OCI-LY3 (cell line): ENCODE results near the gene NOS2.
A peak's percentile ranks its signal among the peaks of the same experiment; 100 is the strongest.

Experiments
- H2AFZ ChIP-seq: fragments of 200-600, 300-600 bp; shearing (Covaris generic); 2 replicates; pipeline ENCODE4 v1.6.0; 2014; ENCODE audit warnings: antibody characterized with exemption, low read depth, low read length
- H3K27ac ChIP-seq: fragments of 200-600, 300-600 bp; sonication (generic); 2 replicates; pipeline ENCODE4 v1.5.1; 2014; ENCODE audit warnings: mild to moderate bottlenecking, low read length, moderate library complexity, mixed read lengths
- H3K27me3 ChIP-seq: fragments of 200-600, 300-600 bp; sonication (generic); 2 replicates; pipeline ENCODE4 v1.6.1; 2014; ENCODE audit warnings: low read depth, low read length, mixed read lengths
- H3K36me3 ChIP-seq: fragments of 200-600, 300-600 bp; sonication (generic); replicated peaks from 2 replicates; pipeline ENCODE3; 2014; ENCODE audit warnings: low read depth, low read length, mixed read lengths
- H3K4me1 ChIP-seq: fragments of 300-600, 200-600 bp; sonication (generic); 2 replicates; pipeline ENCODE4 v1.6.1; 2014; ENCODE audit warnings: low read length, mixed read lengths
- H3K4me2 ChIP-seq: fragments of 200-600, 300-600 bp; sonication (generic); 2 replicates; pipeline ENCODE4 v1.6.1; 2014; ENCODE audit warnings: low read length, mixed read lengths
- H3K4me3 ChIP-seq: fragments of 300-600, 200-600 bp; sonication (generic); 2 replicates; pipeline ENCODE4 v1.5.1; 2014; ENCODE audit warnings: antibody characterized with exemption, mild to moderate bottlenecking, low read length, moderate library complexity
- H3K79me2 ChIP-seq: fragments of 300-600, 200-600 bp; shearing (Covaris generic); 2 replicates; pipeline ENCODE4 v1.6.1; 2014; ENCODE audit warnings: mild to moderate bottlenecking, low read length, mixed read lengths
- H3K9ac ChIP-seq: fragments of 300-600, 200-600 bp; shearing (Covaris generic); 2 replicates; pipeline ENCODE4 v1.6.0; 2014; ENCODE audit warnings: mild to moderate bottlenecking, low read length, moderate library complexity
- H3K9me3 ChIP-seq: fragments of 200-600, 300-600 bp; shearing (Covaris generic); 2 replicates; pipeline ENCODE4 v1.6.1; 2014; ENCODE audit warnings: low read length, mixed read lengths; ENCODE audit not compliant: insufficient read depth
- H4K20me1 ChIP-seq: fragments of 200-600, 300-600 bp; sonication (generic); 2 replicates; pipeline ENCODE4 v1.6.1; 2016; ENCODE audit warnings: low read length, mixed read lengths; ENCODE audit not compliant: insufficient read depth
- CTCF ChIP-seq: fragments of 200-600, 300-600 bp; sonication (generic); IDR thresholded peaks from 2 replicates; pipeline ENCODE4 v1.5.1; 2014; ENCODE audit warnings: antibody characterized with exemption, low read length, low read depth
- EZH2phosphoT487 ChIP-seq: fragments of 200-600 bp; shearing (Covaris generic); IDR thresholded peaks from 2 replicates; pipeline ENCODE4 v1.6.1; 2018; ENCODE audit warnings: antibody characterized with exemption, mixed run types, low read depth

The NOS2 gene

GRCh38 chr17:27802962-27803680 is 2.8 kb upstream of the NOS2 start:
- Histone ChIP-seq H3K36me3 (no peaks in the 10 kb centered on the region), H3K4me3 (no peak overlapping the region), H3K79me2 (no peaks in the 10 kb centered on the region), H3K27me3 (no peaks in the 10 kb centered on the region), H4K20me1 (no peaks in the 10 kb centered on the region), H3K27ac (no peak overlapping the region), H3K9ac (no peak overlapping the region), H3K4me2 (no peak overlapping the region), H3K9me3 (no peaks in the 10 kb centered on the region), H3K4me1 (peaks cover 37% of the 10 kb centered on the region), H2AFZ (no peak overlapping the region)
- TF ChIP-seq CTCF (no peak), EZH2phosphoT487 (no peak)

- no peak overlapping the region for H3K4me2 ChIP-seq
- H3K79me2 ChIP-seq = no peaks in the 10 kb centered on the region
- no peak overlapping the region for H2AFZ ChIP-seq
- H3K9me3 ChIP-seq = no peaks in the 10 kb centered on the region
- no peak overlapping the region for H3K9ac ChIP-seq
- H3K36me3 ChIP-seq = no peaks in the 10 kb centered on the region
- TF ChIP-seq EZH2phosphoT487 = no peak
- no peak for TF ChIP-seq CTCF
- H3K27ac ChIP-seq = no peak overlapping the region
- no peaks in the 10 kb centered on the region for H4K20me1 ChIP-seq
- no peak overlapping the region for H3K4me3 ChIP-seq
- H3K4me1 ChIP-seq = peaks cover 31% of the 10 kb centered on the region
- H3K27me3 ChIP-seq = no peaks in the 10 kb centered on the region
Measured at GRCh38 chr17:27802033-27802432, 1.7 kb upstream of the NOS2 start.

- Histone ChIP-seq H3K27me3 (0 out of 2 replicates have a peak, but pooled peaks cover 4% of the 10 kb centered on the region), H3K4me3 (no peak overlapping the region), H4K20me1 (no peaks in the 10 kb centered on the region), H3K4me2 (no peak overlapping the region), H3K4me1 (peaks cover 11% of the 10 kb centered on the region; the same call in 1 of the 2 replicates), H3K27ac (no peak overlapping the region), H2AFZ (no peak overlapping the region), H3K36me3 (no peaks in the 10 kb centered on the region), H3K9me3 (no peaks in the 10 kb centered on the region), H3K9ac (no peak overlapping the region), H3K79me2 (no peaks in the 10 kb centered on the region)
- no peak for TF ChIP-seq CTCF
- TF ChIP-seq EZH2phosphoT487 = no peak
Measured at GRCh38 chr17:27798376-27798775, 2.0 kb downstream of the NOS2 start.

GRCh38 chr17:27797390-27798091 is 2.8 kb downstream of the NOS2 start:
- Histone ChIP-seq H3K79me2 (no peaks in the 10 kb centered on the region), H3K36me3 (no peaks in the 10 kb centered on the region), H3K9ac (no peak overlapping the region), H3K4me1 (peaks cover 11% of the 10 kb centered on the region; the same call in 1 of the 2 replicates), H3K4me2 (no peak overlapping the region), H2AFZ (no peak overlapping the region), H3K4me3 (no peak overlapping the region), H4K20me1 (no peaks in the 10 kb centered on the region), H3K27ac (no peak overlapping the region), H3K27me3 (0 out of 2 replicates have a peak, but pooled peaks cover 4% of the 10 kb centered on the region), H3K9me3 (no peaks in the 10 kb centered on the region)
- TF ChIP-seq CTCF = peak; percentile 46
- no peak for TF ChIP-seq EZH2phosphoT487
